H9 (cell line): ENCODE results near the gene CLTCL1. TPM values are rescaled to one million over a fixed set of nuclear protein-coding genes. Genes with fewer than 3 reads are reported as not detected.

ENCODE experiments used
- DNase-seq: peaks from one replicate; pipeline ENCODE4 v3.0.0-alpha.2; 2017
- H2AFZ ChIP-seq: one replicate; pipeline ENCODE4 v1.6.1; 2013; ENCODE audit warnings: mild to moderate bottlenecking, low read length, control low read depth, moderate library complexity
- H2AK5ac ChIP-seq: 2 replicates; pipeline ENCODE4 v1.6.1; 2013; ENCODE audit warnings: low read length, control low read depth, mixed read lengths; ENCODE audit not compliant: insufficient read length
- H2BK120ac ChIP-seq: one replicate; pipeline ENCODE4 v1.6.1; 2013; ENCODE audit warnings: low read depth, mild to moderate bottlenecking, low read length, control low read depth, inconsistent platforms; ENCODE audit not compliant: poor library complexity, severe bottlenecking
- H2BK12ac ChIP-seq: 2 replicates; pipeline ENCODE4 v1.6.1; 2013; ENCODE audit warnings: low read length, control low read depth, mixed read lengths, low read depth; ENCODE audit not compliant: insufficient read length
- H2BK15ac ChIP-seq: 2 replicates; pipeline ENCODE4 v1.6.1; 2013; ENCODE audit warnings: low read depth, low read length, control low read depth
- H2BK20ac ChIP-seq: one replicate; pipeline ENCODE4 v1.6.1; 2013; ENCODE audit warnings: low read depth, mild to moderate bottlenecking, low read length, control low read depth, inconsistent platforms; ENCODE audit not compliant: poor library complexity, severe bottlenecking
- H2BK5ac ChIP-seq: 2 replicates; pipeline ENCODE4 v1.6.1; 2013; ENCODE audit warnings: low read length, control low read depth, mixed read lengths; ENCODE audit not compliant: insufficient read length
- H3K14ac ChIP-seq: 2 replicates; pipeline ENCODE4 v1.6.1; 2013; ENCODE audit warnings: low read length, control low read depth; ENCODE audit not compliant: insufficient read depth
- H3K18ac ChIP-seq: 2 replicates; pipeline ENCODE4 v1.6.1; 2013; ENCODE audit warnings: low read depth, mild to moderate bottlenecking, mixed read lengths, low read length, control low read depth; ENCODE audit not compliant: insufficient read length
- H3K23ac ChIP-seq: 2 replicates; pipeline ENCODE4 v1.6.1; 2013; ENCODE audit warnings: low read length, control low read depth, mixed read lengths, low read depth; ENCODE audit not compliant: insufficient read length
- H3K23me2 ChIP-seq: 2 replicates; pipeline ENCODE4 v1.6.1; 2013; ENCODE audit warnings: low read depth, mild to moderate bottlenecking, mixed read lengths, low read length, control low read depth; ENCODE audit not compliant: insufficient read length, poor library complexity, severe bottlenecking
- H3K27ac ChIP-seq: 2 replicates; pipeline ENCODE4 v1.5.1; 2013; ENCODE audit warnings: low read length, control low read depth, mixed read lengths, low read depth; ENCODE audit not compliant: insufficient read length
- H3K27me3 ChIP-seq: 2 replicates; pipeline ENCODE4 v1.6.1; 2013; ENCODE audit warnings: low read length, control low read depth, inconsistent platforms; ENCODE audit not compliant: insufficient read depth
- H3K4ac ChIP-seq: 2 replicates; pipeline ENCODE4 v1.6.1; 2013; ENCODE audit warnings: low read depth, mild to moderate bottlenecking, control low read depth, inconsistent platforms, low read length, moderate library complexity
- H3K4me1 ChIP-seq: 2 replicates; pipeline ENCODE4 v1.6.1; 2013; ENCODE audit warnings: low read length, control low read depth, inconsistent platforms; ENCODE audit not compliant: insufficient read depth
- H3K4me2 ChIP-seq: 2 replicates; pipeline ENCODE4 v1.6.1; 2013; ENCODE audit warnings: low read length, control low read depth, mixed read lengths; ENCODE audit not compliant: insufficient read length, insufficient read depth
- H3K56ac ChIP-seq: 2 replicates; pipeline ENCODE4 v1.6.1; 2013; ENCODE audit warnings: low read depth, mild to moderate bottlenecking, mixed read lengths, low read length, control low read depth; ENCODE audit not compliant: insufficient read length
- H3K79me1 ChIP-seq: 2 replicates; pipeline ENCODE4 v1.6.1; 2013; ENCODE audit warnings: low read depth, mild to moderate bottlenecking, moderate library complexity, low read length, control low read depth, inconsistent platforms; ENCODE audit not compliant: insufficient read depth, poor library complexity, severe bottlenecking
- H3K79me2 ChIP-seq: 2 replicates; pipeline ENCODE4 v1.6.1; 2013; ENCODE audit warnings: low read length, control low read depth, inconsistent platforms; ENCODE audit not compliant: insufficient read depth
- H3K9ac ChIP-seq: 2 replicates; pipeline ENCODE4 v1.6.1; 2013; ENCODE audit warnings: low read length, control low read depth, mixed read lengths; ENCODE audit not compliant: insufficient read length; ENCODE audit errors: extremely low read depth
- H3K9me3 ChIP-seq: one replicate; pipeline ENCODE4 v1.6.1; 2013; ENCODE audit warnings: low read depth, low read length, inconsistent platforms; ENCODE audit not compliant: control insufficient read depth
- H3T11ph ChIP-seq: one replicate; pipeline ENCODE4 v1.6.1; 2013; ENCODE audit warnings: mild to moderate bottlenecking, low read length, control low read depth, inconsistent platforms
- H4K20me1 ChIP-seq: one replicate; pipeline ENCODE4 v1.6.1; 2013; ENCODE audit not compliant: control insufficient read depth, insufficient read length, insufficient read depth
- H4K5ac ChIP-seq: 2 replicates; pipeline ENCODE4 v1.6.1; 2013; ENCODE audit warnings: low read depth, mild to moderate bottlenecking, mixed read lengths, low read length, control low read depth; ENCODE audit not compliant: insufficient read length
- H4K8ac ChIP-seq: replicated peaks from 2 replicates; pipeline ENCODE4 v1.6.1; 2013; ENCODE audit warnings: low read length, control low read depth, mixed read lengths, low read depth; ENCODE audit not compliant: insufficient read length
- H4K91ac ChIP-seq: 2 replicates; pipeline ENCODE4 v1.6.1; 2013; ENCODE audit warnings: low read depth, mild to moderate bottlenecking, moderate library complexity, mixed read lengths, low read length, control low read depth; ENCODE audit not compliant: insufficient read length
- H3K27ac Mint-ChIP-seq, 3 experiments: 2 replicates in 2 of 3; 3 replicates in 1 of 3; pipeline ENCODE4 v1.8.0; 2020 to 2021; ENCODE audit warnings: mixed read lengths in 3 of 3, mild to moderate bottlenecking in 1 of 3, moderate library complexity in 1 of 3
- H3K27me3 Mint-ChIP-seq: 2 replicates; pipeline ENCODE4 v1.8.0; 2021; ENCODE audit warnings: low read depth, mild to moderate bottlenecking, moderate library complexity, mixed read lengths
- H3K36me3 Mint-ChIP-seq, 3 experiments: 2 replicates in 2 of 3; 3 replicates in 1 of 3; pipeline ENCODE4 v1.8.0; 2020 to 2021; ENCODE audit warnings: low read depth in 3 of 3, mixed read lengths in 3 of 3; ENCODE audit not compliant: insufficient read depth in 1 of 3
- H3K4me1 Mint-ChIP-seq, 2 experiments: 2 replicates each; pipeline ENCODE4 v1.8.0; 2020; ENCODE audit warnings: mixed read lengths in 2 of 2
- H3K4me3 Mint-ChIP-seq, 2 experiments: 2 replicates in 1 of 2; 3 replicates in 1 of 2; pipeline ENCODE4 v1.8.0; 2020 to 2021; ENCODE audit warnings: mild to moderate bottlenecking in 2 of 2, mixed read lengths in 2 of 2, moderate library complexity in 1 of 2
- H3K9me3 Mint-ChIP-seq, 2 experiments: 2 replicates in 1 of 2; 3 replicates in 1 of 2; pipeline ENCODE4 v1.8.0; 2020; ENCODE audit warnings: mild to moderate bottlenecking in 2 of 2, mixed read lengths in 2 of 2, moderate library complexity in 1 of 2
- WGBS: extraction: QIAGEN DNeasy Blood & Tissue Kit; methylation state at CpG from one replicate; pipeline ENCODE4 v1.1.7; 2013; ENCODE audit warnings: missing lambda C conversion rate, low lambda C conversion rate, mixed read lengths; ENCODE audit not compliant: insufficient read length; ENCODE audit errors: extremely low coverage; 5-methylcytosine and 5-hydroxymethylcytosine counted together
- total RNA-seq: library from RNA; stranded (reverse); gene quantifications from 2 replicates; pipeline ENCODE4 v1.2.1, GENCODE V29; 2021
- TF ChIP-seq, protein P1 (sequence below): fragments of 200-600 bp; sonication (generic); conservative IDR thresholded peaks from 3 replicates; pipeline ENCODE4 v1.8.0; 2021; ENCODE audit warnings: antibody characterized with exemption, mild to moderate bottlenecking

Gene CLTCL1
- total RNA-seq, 1 experiment from 2014 or later = 11.1 TPM

DNA sequence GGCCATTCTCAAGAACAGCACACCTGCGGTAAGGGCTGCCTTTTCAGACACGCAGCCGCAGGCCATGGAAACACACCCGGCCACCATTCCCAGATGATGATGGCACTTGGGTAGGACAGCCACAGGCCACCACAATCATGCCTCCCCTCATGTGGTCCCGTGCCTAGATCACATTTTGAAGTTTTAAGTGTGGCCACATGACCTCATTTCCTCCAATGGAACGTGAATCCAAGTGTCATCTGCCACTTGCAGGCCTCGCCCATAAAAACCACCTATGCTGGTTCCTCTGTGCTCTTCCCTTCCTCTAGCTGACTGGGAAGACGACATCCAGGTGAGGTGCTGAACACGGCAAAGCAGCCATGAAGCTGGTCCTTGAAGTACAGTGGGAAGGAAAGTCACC is 68.4 kb downstream of the CLTCL1 start:
- H3K79me1 ChIP-seq = no peaks in the 10 kb centered on the region
- no CpG with 5 or more reads among the region's 9 CpGs for WGBS
- H3K79me2 ChIP-seq = no peaks in the 10 kb centered on the region
- DNase-seq = no peak
- H3K23ac ChIP-seq = no peak overlapping the region
- no peak overlapping the region for H3K27ac ChIP-seq
- no peak overlapping the region for H2BK12ac ChIP-seq
- H3K56ac ChIP-seq = no peak overlapping the region
- peaks cover 2% of the 10 kb centered on the region; the same call in 1 of the 2 replicates for H3K4me1 ChIP-seq
- H2AK5ac ChIP-seq = no peak overlapping the region
- Mint-ChIP-seq H3K4me1 (peaks cover 8 to 12% of the 10 kb centered on the region in 2 experiments), H3K4me3 (no peak overlapping the region), H3K27me3 (no peaks in the 10 kb centered on the region), H3K27ac (peak overlapping the region in 1 of 3 experiments; percentile 62; a peak in 1 of 7 replicates), H3K36me3 (peaks cover 34 to 57% (median 53%) of the 10 kb centered on the region in 3 experiments), H3K9me3 (no peaks in the 10 kb centered on the region)
- no peak overlapping the region for H2BK20ac ChIP-seq
- H3T11ph ChIP-seq = no peak overlapping the region
- no peak overlapping the region for H2BK120ac ChIP-seq
- no peak overlapping the region for H3K9ac ChIP-seq
- H2BK5ac ChIP-seq = no peak overlapping the region
- H3K4me2 ChIP-seq = no peak overlapping the region
- no peak overlapping the region for H3K4ac ChIP-seq
- H2AFZ ChIP-seq = no peak overlapping the region
- H3K23me2 ChIP-seq = no peaks in the 10 kb centered on the region
- no peak overlapping the region for H3K18ac ChIP-seq
- no peak overlapping the region for H3K14ac ChIP-seq
- no peaks in the 10 kb centered on the region for H4K20me1 ChIP-seq
- no peak overlapping the region for H4K91ac ChIP-seq
- H3K27me3 ChIP-seq = no peaks in the 10 kb centered on the region
- no peak overlapping the region for H4K8ac ChIP-seq
- H2BK15ac ChIP-seq = no peak overlapping the region
- no peaks in the 10 kb centered on the region for H3K9me3 ChIP-seq
- H4K5ac ChIP-seq = no peak overlapping the region
- TF ChIP-seq, protein P1, sequence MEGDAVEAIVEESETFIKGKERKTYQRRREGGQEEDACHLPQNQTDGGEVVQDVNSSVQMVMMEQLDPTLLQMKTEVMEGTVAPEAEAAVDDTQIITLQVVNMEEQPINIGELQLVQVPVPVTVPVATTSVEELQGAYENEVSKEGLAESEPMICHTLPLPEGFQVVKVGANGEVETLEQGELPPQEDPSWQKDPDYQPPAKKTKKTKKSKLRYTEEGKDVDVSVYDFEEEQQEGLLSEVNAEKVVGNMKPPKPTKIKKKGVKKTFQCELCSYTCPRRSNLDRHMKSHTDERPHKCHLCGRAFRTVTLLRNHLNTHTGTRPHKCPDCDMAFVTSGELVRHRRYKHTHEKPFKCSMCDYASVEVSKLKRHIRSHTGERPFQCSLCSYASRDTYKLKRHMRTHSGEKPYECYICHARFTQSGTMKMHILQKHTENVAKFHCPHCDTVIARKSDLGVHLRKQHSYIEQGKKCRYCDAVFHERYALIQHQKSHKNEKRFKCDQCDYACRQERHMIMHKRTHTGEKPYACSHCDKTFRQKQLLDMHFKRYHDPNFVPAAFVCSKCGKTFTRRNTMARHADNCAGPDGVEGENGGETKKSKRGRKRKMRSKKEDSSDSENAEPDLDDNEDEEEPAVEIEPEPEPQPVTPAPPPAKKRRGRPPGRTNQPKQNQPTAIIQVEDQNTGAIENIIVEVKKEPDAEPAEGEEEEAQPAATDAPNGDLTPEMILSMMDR = no peak
